Measurements from ENCODE around the gene INO80B.

The INO80B gene

GRCh38 chr2:74491648-74492544 is 37.0 kb downstream of the INO80B start:
- Mint-ChIP-seq H3K27ac (no peak overlapping the region), H3K36me3 (ENCODE audit: low read depth) (peaks cover 33% of the 10 kb centered on the region), H3K4me1 (ENCODE audit: low read depth) (peaks cover 4% of the 10 kb centered on the region)

GRCh38 chr2:74493546-74493945 is 38.7 kb downstream of the INO80B start:
- Mint-ChIP-seq H3K4me3 (no peak overlapping the region), H3K27ac (no peak overlapping the region), H3K9me3 (no peaks in the 10 kb centered on the region), H3K36me3 (ENCODE audit: low read depth) (peaks cover 32% of the 10 kb centered on the region), H3K4me1 (ENCODE audit: low read depth) (peaks cover 7% of the 10 kb centered on the region), H3K27me3 (ENCODE audit: low read depth) (peaks cover 12% of the 10 kb centered on the region)
- DNase-seq (ENCODE audit: low spot score), result no peak

More at GRCh38 chr2:74491648-74492544, 37.0 kb downstream of the INO80B start:
- DNase-seq (ENCODE audit: low spot score), result no peak
- Mint-ChIP-seq H3K9me3 (no peaks in the 10 kb centered on the region), H3K4me3 (no peak overlapping the region), H3K27me3 (ENCODE audit: low read depth) (no peaks in the 10 kb centered on the region)

- Mint-ChIP-seq H3K36me3 (ENCODE audit: low read depth) (peaks cover 30% of the 10 kb centered on the region), H3K9me3 (no peaks in the 10 kb centered on the region), H3K4me1 (ENCODE audit: low read depth) (peaks cover 10% of the 10 kb centered on the region), H3K4me3 (no peak overlapping the region), H3K27me3 (ENCODE audit: low read depth) (peaks cover 26% of the 10 kb centered on the region), H3K27ac (no peak overlapping the region)
- no peak for DNase-seq (ENCODE audit: low spot score)
These were observed 40.6 kb downstream of the INO80B start for GRCh38 chr2:74495440-74495839.

- Mint-ChIP-seq H3K36me3 (ENCODE audit: low read depth) (peaks cover 23% of the 10 kb centered on the region), H3K4me3 (peak overlapping the region; percentile 93), H3K27me3 (ENCODE audit: low read depth) (peaks cover 41% of the 10 kb centered on the region), H3K27ac (peak overlapping the region; percentile 55), H3K9me3 (no peaks in the 10 kb centered on the region), H3K4me1 (ENCODE audit: low read depth) (peaks cover 14% of the 10 kb centered on the region)
- DNase-seq (ENCODE audit: low spot score), result no peak
These were observed 42.3 kb downstream of the INO80B start for GRCh38 chr2:74496997-74497776.

GRCh38 chr2:74497777-74498499 is 43.1 kb downstream of the INO80B start:
- peak overlapping the region; percentile 73 for H3K27ac Mint-ChIP-seq
- no peaks in the 10 kb centered on the region for H3K9me3 Mint-ChIP-seq
- peaks cover 16% of the 10 kb centered on the region for H3K4me1 Mint-ChIP-seq (ENCODE audit: low read depth)
- no peak for DNase-seq (ENCODE audit: low spot score)
- peaks cover 47% of the 10 kb centered on the region for H3K27me3 Mint-ChIP-seq (ENCODE audit: low read depth)
- peaks cover 19% of the 10 kb centered on the region for H3K36me3 Mint-ChIP-seq (ENCODE audit: low read depth)
- H3K4me3 Mint-ChIP-seq, result peak overlapping the region; percentile 93

- Mint-ChIP-seq H3K9me3 (no peaks in the 10 kb centered on the region), H3K27me3 (ENCODE audit: low read depth) (peaks cover 47% of the 10 kb centered on the region), H3K27ac (peak overlapping the region; percentile 73), H3K36me3 (ENCODE audit: low read depth) (peaks cover 14% of the 10 kb centered on the region), H3K4me1 (ENCODE audit: low read depth) (peaks cover 16% of the 10 kb centered on the region), H3K4me3 (peak overlapping the region; percentile 93)
- peak; percentile 50 for DNase-seq (ENCODE audit: low spot score)
These were observed 43.8 kb downstream of the INO80B start for GRCh38 chr2:74498500-74499266.

- Mint-ChIP-seq H3K27me3 (ENCODE audit: low read depth) (peaks cover 47% of the 10 kb centered on the region), H3K36me3 (ENCODE audit: low read depth) (peaks cover 11% of the 10 kb centered on the region), H3K27ac (peak within 1 kb of the TSS; percentile 73), H3K4me3 (peak within 1 kb of the TSS; percentile 93), H3K9me3 (no peaks in the 10 kb centered on the region), H3K4me1 (ENCODE audit: low read depth) (peaks cover 21% of the 10 kb centered on the region)
- peak; percentile 38 for DNase-seq (ENCODE audit: low spot score)
These were observed 44.5 kb downstream of the INO80B start, which contains the start of gene LBX2 for GRCh38 chr2:74499267-74499939. Gene LBX2 (minus strand): TSS chr2:74499603. CDS start chr2:74499537, 66 bp downstream.

GRCh38 chr2:74499940-74500577 is 45.2 kb downstream of the INO80B start:
- DNase-seq (ENCODE audit: low spot score), result no peak
- Mint-ChIP-seq H3K36me3 (ENCODE audit: low read depth) (peaks cover 16% of the 10 kb centered on the region), H3K9me3 (no peaks in the 10 kb centered on the region), H3K27me3 (ENCODE audit: low read depth) (peaks cover 47% of the 10 kb centered on the region), H3K4me1 (ENCODE audit: low read depth) (peaks cover 27% of the 10 kb centered on the region), H3K4me3 (peak overlapping the region; percentile 29), H3K27ac (no peak overlapping the region)

- H3K4me1 Mint-ChIP-seq (ENCODE audit: low read depth), result peaks cover 29% of the 10 kb centered on the region
- H3K4me3 Mint-ChIP-seq, result no peak overlapping the region
- H3K27ac Mint-ChIP-seq, result no peak overlapping the region
- H3K36me3 Mint-ChIP-seq (ENCODE audit: low read depth), result peaks cover 21% of the 10 kb centered on the region
- peaks cover 47% of the 10 kb centered on the region for H3K27me3 Mint-ChIP-seq (ENCODE audit: low read depth)
- H3K9me3 Mint-ChIP-seq, result no peaks in the 10 kb centered on the region
- DNase-seq (ENCODE audit: low spot score), result no peak
These were observed 45.7 kb downstream of the INO80B start for GRCh38 chr2:74500578-74500946.

GRCh38 chr2:74501335-74502071 is 46.6 kb downstream of the INO80B start:
- Mint-ChIP-seq H3K27ac (no peak overlapping the region), H3K36me3 (ENCODE audit: low read depth) (peaks cover 25% of the 10 kb centered on the region), H3K4me1 (ENCODE audit: low read depth) (peaks cover 33% of the 10 kb centered on the region), H3K4me3 (peak overlapping the region; percentile 47), H3K9me3 (no peaks in the 10 kb centered on the region), H3K27me3 (ENCODE audit: low read depth) (peaks cover 47% of the 10 kb centered on the region)
- DNase-seq (ENCODE audit: low spot score), result no peak

- H3K36me3 Mint-ChIP-seq (ENCODE audit: low read depth), result peaks cover 29% of the 10 kb centered on the region
- H3K27me3 Mint-ChIP-seq (ENCODE audit: low read depth), result peaks cover 47% of the 10 kb centered on the region
- peak overlapping the region; percentile 74 for H3K4me3 Mint-ChIP-seq
- no peaks in the 10 kb centered on the region for H3K9me3 Mint-ChIP-seq
- H3K4me1 Mint-ChIP-seq (ENCODE audit: low read depth), result peaks cover 38% of the 10 kb centered on the region
- H3K27ac Mint-ChIP-seq, result no peak overlapping the region
- DNase-seq (ENCODE audit: low spot score), result no peak
These were observed 47.3 kb downstream of the INO80B start for GRCh38 chr2:74502147-74502719.
